Measurements from ENCODE around the gene PNMA3. TPM values are rescaled to one million over a fixed set of nuclear protein-coding genes. Genes with fewer than 3 reads are reported as not detected.
"Not testable (repeated sequence)": the region's sequence is repeated elsewhere in the genome, so short reads cannot be mapped to it uniquely, and the experiment has no call there.

The PNMA3 gene, protein sequence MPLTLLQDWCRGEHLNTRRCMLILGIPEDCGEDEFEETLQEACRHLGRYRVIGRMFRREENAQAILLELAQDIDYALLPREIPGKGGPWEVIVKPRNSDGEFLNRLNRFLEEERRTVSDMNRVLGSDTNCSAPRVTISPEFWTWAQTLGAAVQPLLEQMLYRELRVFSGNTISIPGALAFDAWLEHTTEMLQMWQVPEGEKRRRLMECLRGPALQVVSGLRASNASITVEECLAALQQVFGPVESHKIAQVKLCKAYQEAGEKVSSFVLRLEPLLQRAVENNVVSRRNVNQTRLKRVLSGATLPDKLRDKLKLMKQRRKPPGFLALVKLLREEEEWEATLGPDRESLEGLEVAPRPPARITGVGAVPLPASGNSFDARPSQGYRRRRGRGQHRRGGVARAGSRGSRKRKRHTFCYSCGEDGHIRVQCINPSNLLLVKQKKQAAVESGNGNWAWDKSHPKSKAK
- total RNA-seq: 1 to 10 TPM; 5.7 to 6.3 TPM

GRCh38 chrX:153055871-153056749 lies at the start of gene PNMA3:
Gene PNMA3, plus strand, starts transcription at chrX:153056470. Its CDS starts 586 bp downstream, at chrX:153057056.
- DNase-seq: no peak
- no peaks in the 10 kb centered on the region for H3K9me3 Mint-ChIP-seq
- POLR2A ChIA-PET: no interaction called here
- no peaks in the 10 kb centered on the region for H3K27me3 Mint-ChIP-seq
- no peak for ATAC-seq (ENCODE audit: low read depth)
- no peaks in the 10 kb centered on the region for H3K36me3 Mint-ChIP-seq
- no peaks in the 10 kb centered on the region for H3K4me1 Mint-ChIP-seq
- no peak within 1 kb of the TSS for H3K4me3 Mint-ChIP-seq
- no peak within 1 kb of the TSS for H3K27ac Mint-ChIP-seq

GRCh38 chrX:153017174-153017573 lies 39.1 kb upstream of the PNMA3 start:
- H3K4me1 Mint-ChIP-seq; H3K27ac Mint-ChIP-seq; ATAC-seq (ENCODE audit: low read depth); H3K4me3 Mint-ChIP-seq; H3K36me3 Mint-ChIP-seq; POLR2A ChIA-PET; H3K9me3 Mint-ChIP-seq; DNase-seq: not testable (repeated sequence)
- peaks cover 19% of the 10 kb centered on the region for H3K27me3 Mint-ChIP-seq

DNA sequence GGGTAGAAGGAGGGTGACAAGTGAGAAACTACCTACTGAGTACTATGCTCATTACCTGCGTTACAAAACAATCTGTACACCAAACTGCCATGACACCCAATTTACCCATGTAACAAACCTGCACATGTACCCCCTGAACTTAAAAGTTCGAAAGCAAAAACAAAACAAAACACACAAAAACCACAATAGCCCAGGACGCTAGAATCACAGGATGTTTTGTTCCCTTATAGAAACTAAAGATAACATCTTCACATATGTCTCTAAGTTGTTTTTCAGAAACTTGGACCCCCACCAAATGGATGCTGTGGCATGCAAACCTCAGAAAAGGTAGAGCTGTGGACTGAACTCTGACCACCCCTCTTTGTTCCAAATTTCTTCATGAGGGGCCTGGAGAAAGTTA lies 37.1 kb upstream of the PNMA3 start:
- Mint-ChIP-seq H3K9me3 (no peaks in the 10 kb centered on the region), H3K36me3 (no peaks in the 10 kb centered on the region), H3K4me3 (no peak overlapping the region), H3K27me3 (peaks cover 13% of the 10 kb centered on the region), H3K27ac (no peak overlapping the region), H3K4me1 (peaks cover 3% of the 10 kb centered on the region)
- no peak for ATAC-seq (ENCODE audit: low read depth)
- POLR2A ChIA-PET: no interaction called here
- no peak for DNase-seq

DNA sequence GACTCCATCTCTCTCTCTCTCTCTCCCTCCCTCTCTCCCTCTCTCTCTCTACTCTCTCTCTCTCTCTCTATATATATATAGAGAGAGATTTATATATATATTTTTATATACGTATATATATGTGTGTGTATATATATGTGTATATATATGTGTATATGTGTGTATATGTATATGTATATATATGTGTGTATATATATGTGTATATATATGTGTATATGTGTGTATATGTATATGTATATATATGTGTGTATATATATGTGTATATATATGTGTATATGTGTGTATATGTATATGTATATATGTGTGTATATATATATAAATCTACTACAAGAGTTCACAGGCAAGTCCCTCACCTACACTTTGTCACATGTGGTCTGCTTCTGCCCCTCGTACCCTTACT lies 29.8 kb upstream of the PNMA3 start:
- H3K9me3 Mint-ChIP-seq; H3K4me3 Mint-ChIP-seq; POLR2A ChIA-PET; DNase-seq; H3K27ac Mint-ChIP-seq; H3K4me1 Mint-ChIP-seq; H3K27me3 Mint-ChIP-seq; H3K36me3 Mint-ChIP-seq; ATAC-seq (ENCODE audit: low read depth): not testable (repeated sequence)

GRCh38 chrX:153028487-153028886 lies 27.8 kb upstream of the PNMA3 start:
- H3K36me3 Mint-ChIP-seq; H3K9me3 Mint-ChIP-seq; POLR2A ChIA-PET; H3K27me3 Mint-ChIP-seq; H3K4me1 Mint-ChIP-seq; DNase-seq; H3K27ac Mint-ChIP-seq; ATAC-seq (ENCODE audit: low read depth); H3K4me3 Mint-ChIP-seq: not testable (repeated sequence)

GRCh38 chrX:153029162-153029561 lies 27.1 kb upstream of the PNMA3 start:
- H3K36me3 Mint-ChIP-seq: no peaks in the 10 kb centered on the region
- peaks cover 5% of the 10 kb centered on the region for H3K27me3 Mint-ChIP-seq
- no peak overlapping the region for H3K4me3 Mint-ChIP-seq
- ATAC-seq (ENCODE audit: low read depth) (no peak), DNase-seq (no peak)
- H3K9me3 Mint-ChIP-seq: no peaks in the 10 kb centered on the region
- peak overlapping the region; percentile 51 for H3K27ac Mint-ChIP-seq
- peaks cover 5% of the 10 kb centered on the region for H3K4me1 Mint-ChIP-seq
- POLR2A ChIA-PET: no interaction called here

GRCh38 chrX:153029875-153030274 lies 26.4 kb upstream of the PNMA3 start:
- Mint-ChIP-seq H3K9me3 (no peaks in the 10 kb centered on the region), H3K4me1 (peaks cover 5% of the 10 kb centered on the region), H3K36me3 (no peaks in the 10 kb centered on the region), H3K27ac (no peak overlapping the region), H3K4me3 (no peak overlapping the region), H3K27me3 (peaks cover 5% of the 10 kb centered on the region)
- POLR2A ChIA-PET: no interaction called here
- no peak for DNase-seq
- no peak for ATAC-seq (ENCODE audit: low read depth)

DNA sequence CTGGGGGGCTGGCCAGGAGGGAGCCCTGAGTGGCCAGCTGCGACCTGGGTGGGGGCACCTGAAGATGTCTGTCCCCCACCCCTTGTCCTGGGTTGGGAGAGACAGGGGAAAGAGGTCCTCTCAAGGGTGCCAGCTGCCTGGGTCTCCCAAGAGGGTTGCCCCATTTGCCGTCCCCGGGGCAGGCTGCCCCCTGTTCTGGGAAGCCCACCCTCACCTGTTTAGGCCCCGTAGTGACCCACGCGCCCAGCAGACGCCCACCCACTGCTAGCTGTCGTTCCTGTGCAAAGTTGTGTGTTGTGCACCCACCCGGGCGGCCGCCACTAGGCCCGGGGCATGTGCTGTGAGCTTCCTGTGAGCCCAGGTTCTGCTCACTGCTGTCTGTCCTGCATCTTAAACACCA lies 25.5 kb upstream of the PNMA3 start:
- no peaks in the 10 kb centered on the region for H3K9me3 Mint-ChIP-seq
- H3K4me1 Mint-ChIP-seq: peaks cover 5% of the 10 kb centered on the region
- no peaks in the 10 kb centered on the region for H3K36me3 Mint-ChIP-seq
- H3K4me3 Mint-ChIP-seq: no peak overlapping the region
- POLR2A ChIA-PET: no interaction called here
- H3K27ac Mint-ChIP-seq: no peak overlapping the region
- peaks cover 3% of the 10 kb centered on the region for H3K27me3 Mint-ChIP-seq
- ATAC-seq (ENCODE audit: low read depth): no peak
- no peak for DNase-seq

DNA sequence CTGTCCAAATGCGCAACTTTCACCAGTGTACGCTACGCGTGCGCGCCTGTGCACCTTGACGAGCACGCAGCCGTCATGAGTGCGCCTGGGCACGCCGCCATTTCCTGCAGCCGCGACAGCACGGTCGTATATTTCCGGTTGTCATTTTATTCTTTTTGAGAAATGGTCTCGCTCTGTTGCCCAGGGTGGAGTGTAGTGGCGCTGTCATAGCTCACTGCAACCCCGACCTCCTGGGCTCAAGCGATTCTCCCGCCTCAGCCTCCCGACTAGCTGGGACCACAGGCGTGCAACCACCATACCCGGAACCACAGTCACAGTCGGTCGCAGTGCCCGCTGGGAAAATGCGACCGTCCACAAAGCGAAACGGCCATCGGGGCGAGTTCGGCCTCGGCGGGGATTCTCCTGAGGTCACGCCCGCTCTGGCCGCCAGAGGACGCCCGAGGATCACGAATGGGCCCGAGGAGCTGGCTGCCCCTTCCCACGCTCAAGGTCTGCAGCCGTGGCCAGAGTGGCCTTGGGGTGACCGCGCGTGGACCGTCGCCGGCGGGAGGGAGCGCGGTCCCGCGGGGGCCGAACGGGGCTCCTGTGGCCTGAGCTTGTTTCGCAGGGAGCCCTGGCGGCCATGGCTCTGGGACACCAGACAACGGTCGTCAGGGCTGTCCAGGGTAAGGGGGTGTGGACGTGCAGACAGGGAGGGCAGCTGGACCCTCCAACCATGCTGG lies 23.7 kb upstream of the PNMA3 start:
- no peaks in the 10 kb centered on the region for H3K9me3 Mint-ChIP-seq
- DNase-seq (peak; percentile 79), ATAC-seq (ENCODE audit: low read depth) (peak; percentile 78)
- peaks cover 5% of the 10 kb centered on the region for H3K4me1 Mint-ChIP-seq
- peak overlapping the region; percentile 87 for H3K4me3 Mint-ChIP-seq
- no peaks in the 10 kb centered on the region for H3K36me3 Mint-ChIP-seq
- H3K27me3 Mint-ChIP-seq: peaks cover 3% of the 10 kb centered on the region
- POLR2A ChIA-PET: interaction anchor here (0.6 to 1.1 kb wide), 3 partner anchors 411 to 507 kb away, joined by 3 to 4 read pairs (median 3); no protein-coding TSS in a partner anchor
- H3K27ac Mint-ChIP-seq: peak overlapping the region; percentile 93

GRCh38 chrX:153049093-153049492 lies 7.2 kb upstream of the PNMA3 start:
- ATAC-seq (ENCODE audit: low read depth) (no peak), DNase-seq (no peak)
- Mint-ChIP-seq H3K4me3 (no peak overlapping the region), H3K4me1 (no peaks in the 10 kb centered on the region), H3K27ac (no peak overlapping the region), H3K27me3 (no peaks in the 10 kb centered on the region), H3K9me3 (no peaks in the 10 kb centered on the region), H3K36me3 (peaks cover 13% of the 10 kb centered on the region)
- POLR2A ChIA-PET: no interaction called here

DNA sequence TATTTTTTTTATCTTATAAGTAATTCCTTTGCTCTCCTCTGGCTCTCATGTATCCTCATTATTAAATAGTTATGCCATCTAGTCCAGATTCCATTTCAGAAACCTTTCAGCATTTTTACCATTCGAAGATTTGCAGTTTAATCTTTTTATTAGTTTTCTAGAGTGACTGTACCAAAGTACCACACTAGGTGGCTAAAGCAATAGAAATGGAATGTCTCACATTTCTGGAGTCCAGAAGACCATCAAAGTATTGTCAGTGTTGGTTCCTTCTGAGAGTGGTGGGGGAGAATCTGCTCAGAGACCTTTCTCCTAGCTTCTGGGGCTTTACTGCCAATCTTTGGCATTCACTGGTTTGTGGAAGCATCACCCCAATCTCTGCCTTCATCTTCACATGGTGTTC lies 3.7 kb upstream of the PNMA3 start:
- DNase-seq (no peak), ATAC-seq (ENCODE audit: low read depth) (no peak)
- no peaks in the 10 kb centered on the region for H3K4me1 Mint-ChIP-seq
- H3K27me3 Mint-ChIP-seq: no peaks in the 10 kb centered on the region
- H3K36me3 Mint-ChIP-seq: peaks cover 9% of the 10 kb centered on the region
- H3K27ac Mint-ChIP-seq: no peak overlapping the region
- POLR2A ChIA-PET: no interaction called here
- H3K4me3 Mint-ChIP-seq: no peak overlapping the region
- H3K9me3 Mint-ChIP-seq: no peaks in the 10 kb centered on the region

DNA sequence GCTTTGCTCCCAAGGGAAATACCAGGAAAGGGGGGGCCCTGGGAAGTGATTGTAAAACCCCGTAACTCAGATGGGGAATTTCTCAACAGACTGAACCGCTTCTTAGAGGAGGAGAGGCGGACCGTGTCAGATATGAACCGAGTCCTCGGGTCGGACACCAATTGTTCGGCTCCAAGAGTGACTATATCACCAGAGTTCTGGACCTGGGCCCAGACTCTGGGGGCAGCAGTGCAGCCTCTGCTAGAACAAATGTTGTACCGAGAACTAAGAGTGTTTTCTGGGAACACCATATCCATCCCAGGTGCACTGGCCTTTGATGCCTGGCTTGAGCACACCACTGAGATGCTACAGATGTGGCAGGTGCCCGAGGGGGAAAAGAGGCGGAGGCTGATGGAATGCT lies 1.0 kb downstream of the PNMA3 start:
- no peak overlapping the region for H3K27ac Mint-ChIP-seq
- H3K36me3 Mint-ChIP-seq: no peaks in the 10 kb centered on the region
- no peaks in the 10 kb centered on the region for H3K4me1 Mint-ChIP-seq
- H3K9me3 Mint-ChIP-seq: no peaks in the 10 kb centered on the region
- POLR2A ChIA-PET: no interaction called here
- H3K27me3 Mint-ChIP-seq: no peaks in the 10 kb centered on the region
- no peak overlapping the region for H3K4me3 Mint-ChIP-seq
- DNase-seq (no peak), ATAC-seq (ENCODE audit: low read depth) (no peak)
